ELR (cell line): ENCODE data around the gene GPR141.

ENCODE experiments used
- DNase-seq: peaks from one replicate; pipeline ENCODE4 v3.0.0-alpha.2; 2015; ENCODE audit warnings: low read depth

GPR141 gene

GRCh38 chr7:37683246-37684120 is at the start of gene GPR141:
GPR141 (plus strand) TSS chr7:37683766; CDS start chr7:37740394, 56,628 bp downstream.
- DNase-seq = no peak

- no peak for DNase-seq
These were observed 48.2 kb upstream of the GPR141 start for GRCh38 chr7:37635346-37635745.

GRCh38 chr7:37642028-37642540 is 41.5 kb upstream of the GPR141 start:
- DNase-seq = no peak

GRCh38 chr7:37643876-37644275 is 39.7 kb upstream of the GPR141 start:
- DNase-seq = no peak

- DNase-seq = no peak
These were observed 38.1 kb upstream of the GPR141 start for GRCh38 chr7:37645282-37646050.

- no peak for DNase-seq
These were observed 26.5 kb upstream of the GPR141 start for GRCh38 chr7:37656913-37657530.

- no peak for DNase-seq
These were observed 25.8 kb upstream of the GPR141 start for GRCh38 chr7:37657816-37658215.

GRCh38 chr7:37659971-37660565 is 23.5 kb upstream of the GPR141 start:
- no peak for DNase-seq

GRCh38 chr7:37660614-37661013 is 23.0 kb upstream of the GPR141 start:
- DNase-seq = no peak

- DNase-seq = no peak
These were observed 19.9 kb upstream of the GPR141 start for GRCh38 chr7:37663693-37664092.

GRCh38 chr7:37665352-37666022 is 18.1 kb upstream of the GPR141 start:
- DNase-seq = no peak

GRCh38 chr7:37666026-37666799 is 17.4 kb upstream of the GPR141 start:
- no peak for DNase-seq

GRCh38 chr7:37669818-37670217 is 13.7 kb upstream of the GPR141 start:
- DNase-seq = no peak

- DNase-seq = no peak
These were observed 13.1 kb upstream of the GPR141 start for GRCh38 chr7:37670436-37670835.

GRCh38 chr7:37671876-37672275 is 11.7 kb upstream of the GPR141 start:
- DNase-seq = no peak

- no peak for DNase-seq
These were observed 10.6 kb upstream of the GPR141 start for GRCh38 chr7:37672926-37673325.

- no peak for DNase-seq
These were observed 10.0 kb upstream of the GPR141 start for GRCh38 chr7:37673523-37673922.

GRCh38 chr7:37674531-37674930 is 9.0 kb upstream of the GPR141 start:
- DNase-seq = no peak

- no peak for DNase-seq
These were observed 7.8 kb upstream of the GPR141 start for GRCh38 chr7:37675749-37676148.

- DNase-seq = no peak
These were observed 1.4 kb downstream of the GPR141 start for GRCh38 chr7:37684927-37685326.
